Ecto neural progenitor cell (in vitro differentiated cells): Measurements from ENCODE around the gene LPP.

ENCODE experiments used
- DNase-seq: peaks from one replicate; pipeline ENCODE4 v3.0.0-alpha.2; 2018; ENCODE audit warnings: low spot score

The LPP gene

GRCh38 chr3:188135271-188135670, 18.7 kb upstream of the LPP start:
- no peak for DNase-seq

- DNase-seq: no peak
Observed at GRCh38 chr3:188137051-188137450, 16.9 kb upstream of the LPP start.

DNA sequence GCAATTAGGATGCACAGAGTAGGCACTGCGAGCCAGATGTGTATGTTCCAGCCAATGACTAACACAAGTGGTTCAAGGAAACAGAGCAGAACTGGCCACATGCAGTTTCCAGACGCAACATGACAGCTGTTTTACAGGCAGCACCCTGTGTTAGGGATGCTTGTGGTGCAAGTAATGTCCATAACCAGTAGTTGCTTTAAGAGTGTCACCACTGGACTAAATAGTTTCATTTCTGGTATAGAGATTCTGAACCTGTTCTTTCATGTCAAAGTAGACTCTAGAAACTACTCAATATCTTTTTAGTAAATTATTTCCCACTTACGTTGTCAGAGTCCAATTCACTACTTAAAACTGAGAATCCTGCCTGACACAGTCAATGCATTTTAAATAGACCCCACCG, 14.5 kb upstream of the LPP start:
- DNase-seq: no peak

GRCh38 chr3:188146219-188146618, 7.7 kb upstream of the LPP start:
- DNase-seq: no peak

GRCh38 chr3:188147782-188148181, 6.2 kb upstream of the LPP start:
- DNase-seq: no peak

- no peak for DNase-seq
Observed at GRCh38 chr3:188148318-188148717, 5.6 kb upstream of the LPP start.

DNA sequence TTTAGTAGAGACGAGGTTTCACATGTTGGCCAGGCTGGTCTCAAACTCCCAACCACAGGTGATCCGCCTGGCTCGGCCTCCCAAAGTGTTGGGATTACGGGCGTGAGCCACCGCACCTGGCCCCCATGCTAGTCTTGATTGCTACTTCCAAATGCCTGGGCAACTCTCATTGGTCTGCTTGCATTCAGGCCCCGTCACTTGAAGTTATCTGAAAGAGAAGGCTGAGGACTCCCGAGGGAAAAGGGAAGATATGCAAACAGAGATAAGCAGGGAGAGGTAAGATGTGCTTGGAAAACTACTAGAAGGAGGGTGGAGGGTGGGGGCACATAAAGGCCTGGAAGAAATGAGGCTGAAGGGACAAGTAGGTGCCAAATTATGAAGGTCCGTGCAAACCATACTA, 4.4 kb upstream of the LPP start:
- DNase-seq: no peak

DNA sequence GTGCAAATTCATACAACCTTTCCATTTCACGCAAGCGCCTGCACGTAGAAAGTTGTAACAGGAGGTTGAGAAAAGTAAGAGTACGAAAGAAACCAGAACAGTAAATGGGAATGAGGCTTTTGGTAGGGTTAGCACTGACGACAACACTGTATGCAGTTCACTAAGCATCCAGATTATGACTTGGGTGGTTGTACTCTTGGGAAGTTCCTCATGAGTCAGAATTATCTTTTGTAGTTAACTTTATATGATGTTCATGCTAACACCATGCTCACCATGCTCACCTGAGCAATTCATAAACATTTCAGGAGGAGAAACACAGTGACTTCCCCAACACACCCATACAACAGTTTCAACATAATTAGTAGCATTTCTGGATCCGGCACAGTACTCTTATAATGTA, 3.0 kb upstream of the LPP start:
- DNase-seq: no peak

DNA sequence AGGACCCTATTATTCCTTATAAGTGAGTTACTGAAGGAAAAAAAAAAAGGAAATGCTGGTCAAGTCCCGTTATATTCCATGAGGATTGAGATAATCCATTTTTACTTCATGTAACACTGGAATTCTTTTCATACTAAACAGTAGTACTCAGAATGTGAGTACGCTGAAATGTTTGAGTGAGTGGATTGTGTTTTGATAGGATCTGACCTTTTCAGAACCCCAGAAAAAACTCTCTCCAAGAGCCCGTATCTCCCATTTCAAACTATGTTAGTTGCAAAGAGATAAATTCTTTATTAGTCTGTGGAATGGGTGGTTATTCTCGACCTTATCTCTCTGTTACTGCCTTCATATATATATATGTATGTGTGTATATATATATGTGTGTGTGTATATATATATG, 2.5 kb upstream of the LPP start:
- DNase-seq: no peak

GRCh38 chr3:188152660-188153436, 1.1 kb upstream of the LPP start:
- DNase-seq: peak; percentile 76

DNA sequence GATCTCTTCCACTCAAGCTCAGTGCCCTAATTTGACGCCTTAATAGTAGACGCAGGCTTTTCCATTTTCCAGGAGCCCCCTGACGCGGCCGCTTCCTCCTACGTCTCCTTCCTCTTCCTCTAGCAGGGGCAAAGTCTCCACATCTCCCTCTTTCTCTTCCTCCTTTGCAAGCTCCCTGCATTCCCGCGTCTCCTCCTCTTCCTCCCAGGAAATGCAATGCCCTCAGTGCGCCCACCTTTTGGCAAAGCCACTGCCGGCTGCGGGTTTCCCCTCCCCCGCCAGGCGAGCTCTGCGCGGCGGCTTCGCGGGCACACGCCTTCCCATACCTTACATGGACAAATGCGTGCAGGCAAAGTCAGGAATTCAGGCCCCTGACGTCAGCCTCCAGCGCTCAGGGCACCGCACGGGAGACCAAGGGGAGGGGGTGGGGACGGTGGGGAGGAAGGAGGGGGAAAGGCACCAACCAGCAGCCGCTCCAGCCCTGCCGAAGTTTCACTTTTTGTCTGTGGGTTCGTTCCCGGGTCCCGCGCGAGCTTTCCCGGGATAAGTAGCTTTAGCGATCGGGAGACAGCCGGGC, 432 bp upstream of the LPP start:
- no peak for DNase-seq

DNA sequence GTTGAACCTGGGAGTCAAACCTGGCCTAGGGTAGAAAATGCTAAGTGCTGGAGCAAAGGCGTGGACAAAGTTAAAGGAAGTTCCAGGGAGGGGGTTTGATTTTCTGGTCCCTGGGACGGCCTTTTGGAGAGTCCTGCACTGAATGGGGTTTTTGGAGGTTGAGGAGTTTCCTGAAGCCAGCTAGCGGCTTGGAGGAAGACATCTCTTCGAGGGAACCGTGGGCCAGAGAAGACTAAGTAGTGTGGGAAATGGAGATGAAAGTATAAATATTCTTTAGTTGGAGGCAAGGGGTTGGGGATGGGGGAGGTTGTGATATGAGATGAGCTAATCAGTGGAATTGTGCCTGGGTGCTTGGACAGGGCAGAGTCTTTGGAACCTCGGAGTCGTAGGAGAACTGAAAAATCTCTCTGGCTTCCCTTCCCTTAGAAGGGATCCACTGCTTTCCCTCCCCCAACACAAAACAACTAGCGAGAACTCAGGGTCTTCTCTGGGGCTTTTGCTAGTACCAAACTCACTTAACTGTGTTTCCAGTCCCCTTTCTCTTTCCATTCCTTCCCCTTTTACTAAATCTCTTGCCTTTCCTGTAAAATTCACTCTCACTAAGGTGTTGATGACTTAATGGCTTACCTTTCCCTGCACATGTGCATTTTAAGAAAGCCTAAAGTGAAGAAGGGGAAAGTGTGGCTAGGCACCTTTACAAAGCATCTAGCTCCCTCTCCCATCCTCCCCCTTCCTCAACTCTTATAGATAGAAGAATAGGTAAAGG, 1.0 kb downstream of the LPP start:
- no peak for DNase-seq

DNA sequence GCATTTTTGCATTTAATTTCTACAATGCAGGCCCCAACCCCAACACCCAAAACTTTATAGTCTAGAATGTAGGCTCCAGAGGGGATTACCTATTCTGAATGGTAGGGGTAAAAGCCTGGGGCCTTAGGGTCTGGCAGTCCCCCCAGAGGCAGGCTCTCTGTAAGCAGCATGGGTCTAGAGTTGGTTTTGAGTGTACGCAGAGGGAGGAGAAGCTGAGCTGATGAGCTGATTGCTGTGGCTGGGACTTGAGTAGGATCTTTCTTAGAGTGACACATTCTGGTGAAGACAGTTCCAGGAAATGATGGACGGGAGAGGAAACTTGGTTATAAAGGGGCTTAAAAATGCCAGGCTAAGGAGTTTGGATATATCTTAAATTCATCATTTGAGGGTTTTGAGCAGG, 2.1 kb downstream of the LPP start:
- DNase-seq: no peak

DNA sequence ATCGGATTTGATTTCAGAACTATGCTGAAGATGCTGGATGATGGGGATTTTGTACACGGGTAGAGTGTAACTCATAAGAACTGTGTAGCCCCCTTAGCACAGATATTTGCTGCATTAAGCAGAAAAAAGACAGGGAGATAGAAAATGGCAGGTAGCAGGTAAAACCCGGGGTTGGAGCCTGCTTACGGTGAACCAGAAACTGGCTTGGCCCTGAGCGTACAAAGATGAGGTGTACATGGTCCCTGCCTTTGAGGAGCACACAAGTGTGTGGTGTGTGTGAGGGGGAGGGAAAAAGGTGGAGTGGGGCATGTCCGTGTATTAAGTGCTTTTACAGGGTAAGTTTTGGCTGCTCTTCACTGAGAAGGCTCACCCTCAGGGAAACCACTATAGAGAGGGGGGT, 3.5 kb downstream of the LPP start:
- no peak for DNase-seq

DNA sequence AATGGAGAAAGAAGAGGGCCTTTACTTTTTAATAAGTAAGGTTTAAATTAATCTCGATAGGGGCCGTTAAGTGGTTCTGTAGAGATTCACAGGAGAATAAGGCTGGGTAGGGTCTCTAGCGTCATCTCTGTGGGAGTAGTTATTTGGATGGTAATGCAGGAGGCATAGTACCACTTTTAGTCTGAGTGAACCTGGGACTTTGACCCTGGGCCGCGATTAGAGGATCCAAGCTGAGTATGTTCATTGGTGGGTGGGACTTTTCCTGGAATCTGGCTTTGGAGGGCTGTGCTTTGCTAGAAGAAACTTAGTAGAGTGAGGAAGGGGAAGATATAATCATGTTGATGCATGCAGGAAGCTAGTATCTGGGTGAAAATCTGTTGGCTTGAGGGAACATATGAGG, 4.0 kb downstream of the LPP start:
- no peak for DNase-seq

- no peak for DNase-seq
Observed at GRCh38 chr3:188158731-188159310, 4.9 kb downstream of the LPP start.

- DNase-seq: no peak
Observed at GRCh38 chr3:188160751-188161150, 6.8 kb downstream of the LPP start.

GRCh38 chr3:188164248-188164687, 10.3 kb downstream of the LPP start:
- no peak for DNase-seq

DNA sequence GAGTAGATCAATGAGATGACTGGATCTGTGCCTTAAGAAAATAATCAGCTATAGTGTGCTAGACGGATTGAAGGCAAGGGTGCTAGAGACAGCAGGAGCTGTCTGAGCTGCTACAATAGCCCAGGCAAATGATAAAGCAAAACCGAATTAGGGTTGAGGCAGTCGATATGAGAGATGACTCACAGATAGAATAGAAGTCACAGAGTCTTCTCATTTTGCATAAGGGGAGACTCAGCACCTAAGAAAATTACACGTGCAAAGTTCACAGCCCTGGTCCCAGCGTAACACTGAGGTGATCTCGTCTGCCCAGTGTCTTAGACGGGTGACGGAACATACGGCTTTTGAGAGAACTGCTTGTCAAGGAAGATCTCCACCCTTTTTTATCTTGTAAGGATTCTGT, 11.6 kb downstream of the LPP start:
- peak; percentile 19 for DNase-seq

- DNase-seq: no peak
Observed at GRCh38 chr3:188166441-188166840, 12.5 kb downstream of the LPP start.

- peak; percentile 3 for DNase-seq
Observed at GRCh38 chr3:188168186-188168585, 14.2 kb downstream of the LPP start.

GRCh38 chr3:188168648-188169047, 14.7 kb downstream of the LPP start:
- no peak for DNase-seq
